HG03108 (cell line): ENCODE measurements around the gene SLC35A3.
"Not testable (repeated sequence)": the region's sequence is repeated elsewhere in the genome, so short reads cannot be mapped to it uniquely, and the experiment has no call there.

ENCODE experiments used
- ATAC-seq: cut with Tn5 transposase; IDR thresholded peaks from one replicate; pipeline ENCODE4 v1.9.1; 2021; ENCODE audit warnings: moderate library complexity; ENCODE audit not compliant: unreplicated experiment

Gene SLC35A3

DNA sequence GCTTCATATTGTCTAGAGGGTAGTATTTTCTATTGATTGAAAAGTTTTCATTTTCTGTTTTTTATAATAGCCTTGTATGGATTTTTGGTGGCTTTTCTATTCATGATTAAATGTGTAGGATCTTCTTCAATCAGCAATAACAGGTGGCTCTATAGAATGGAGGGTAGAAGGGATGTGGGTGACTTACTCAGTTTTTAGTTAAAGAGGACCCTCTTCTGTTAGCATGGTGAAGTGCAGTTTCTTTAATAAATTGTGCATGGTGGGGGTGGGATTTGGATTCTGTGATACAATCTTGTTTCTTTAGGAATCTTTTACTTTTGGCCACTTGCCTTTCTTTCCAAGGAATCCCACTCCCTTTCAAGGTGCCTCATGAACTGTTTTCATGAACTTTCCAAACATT lies 64.7 kb downstream of the SLC35A3 start:
- no peak for ATAC-seq

DNA sequence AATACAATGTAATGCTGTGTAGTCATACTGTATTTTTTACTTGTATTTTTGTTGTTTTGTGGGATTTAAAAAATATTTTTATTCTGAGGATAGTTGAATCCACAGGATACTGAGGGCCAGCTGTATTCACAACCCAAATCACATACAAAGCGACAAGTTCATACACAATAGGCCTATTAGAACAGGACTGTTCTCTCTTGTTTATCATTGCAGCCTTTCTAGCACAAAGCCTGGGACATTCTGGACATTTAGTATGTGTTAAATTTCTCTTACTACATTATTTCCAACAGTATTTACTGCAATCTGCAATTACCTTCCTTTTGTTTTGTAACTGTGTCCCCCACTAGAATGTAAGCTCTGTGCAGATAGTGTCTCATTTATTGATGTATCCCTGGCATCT lies 65.4 kb downstream of the SLC35A3 start:
- ATAC-seq: no peak

DNA sequence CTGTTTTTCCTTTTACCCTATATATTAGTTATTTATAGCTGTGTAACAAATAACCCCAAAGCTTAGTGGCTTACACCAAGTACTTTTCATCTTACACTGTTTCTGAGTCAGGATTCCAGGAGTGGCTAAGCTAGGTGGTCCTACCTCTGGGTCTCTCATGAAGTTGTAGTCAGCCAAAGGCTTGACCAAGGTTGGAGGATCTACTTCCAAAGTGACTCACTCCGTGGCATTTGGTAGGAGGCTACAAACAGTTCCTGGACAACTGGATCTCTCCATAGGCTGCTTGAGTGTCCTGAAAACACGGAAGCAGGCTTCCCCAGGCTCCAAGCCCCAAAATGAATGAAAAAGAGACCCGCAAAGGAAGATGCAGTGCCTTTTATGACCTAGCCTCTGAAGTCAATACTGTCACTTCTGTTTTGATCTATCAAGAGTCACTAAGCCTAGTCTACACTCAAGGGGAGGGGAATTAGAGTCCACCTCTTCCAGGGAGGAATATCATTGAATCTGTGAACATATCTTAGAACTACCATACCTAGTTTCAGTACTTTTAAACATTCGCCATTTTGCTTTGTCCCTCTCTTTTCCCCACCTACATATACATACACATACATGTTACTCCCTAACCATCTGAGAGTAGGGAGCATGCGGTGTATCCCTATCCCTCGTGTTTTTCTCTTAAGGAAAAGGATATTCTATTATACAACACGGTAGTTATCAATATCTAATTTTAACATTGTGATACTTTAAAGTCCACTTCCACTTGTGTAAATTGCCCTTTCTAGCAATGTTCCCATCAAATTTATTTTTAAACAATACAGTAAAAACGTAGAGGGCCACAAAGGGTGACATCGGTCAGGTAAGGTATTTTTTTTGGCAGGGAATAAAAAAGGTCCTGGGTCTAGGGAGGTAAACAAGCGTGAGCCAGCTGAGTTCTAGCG lies 67.2 kb downstream of the SLC35A3 start:
- ATAC-seq: no peak

DNA sequence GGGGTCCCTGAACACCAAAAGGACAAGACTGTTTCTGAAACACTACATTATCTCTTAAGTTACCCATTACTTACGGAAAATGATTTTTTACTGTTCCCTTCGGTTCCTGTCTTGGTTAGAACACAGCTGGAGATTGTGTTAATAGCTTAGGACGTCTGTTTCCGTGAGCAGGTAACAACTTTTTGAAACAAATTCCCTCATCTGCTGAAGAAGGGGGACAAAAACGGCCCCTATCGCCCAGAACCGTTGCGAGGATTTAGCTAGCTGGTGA lies 67.8 kb downstream of the SLC35A3 start:
- no peak for ATAC-seq

DNA sequence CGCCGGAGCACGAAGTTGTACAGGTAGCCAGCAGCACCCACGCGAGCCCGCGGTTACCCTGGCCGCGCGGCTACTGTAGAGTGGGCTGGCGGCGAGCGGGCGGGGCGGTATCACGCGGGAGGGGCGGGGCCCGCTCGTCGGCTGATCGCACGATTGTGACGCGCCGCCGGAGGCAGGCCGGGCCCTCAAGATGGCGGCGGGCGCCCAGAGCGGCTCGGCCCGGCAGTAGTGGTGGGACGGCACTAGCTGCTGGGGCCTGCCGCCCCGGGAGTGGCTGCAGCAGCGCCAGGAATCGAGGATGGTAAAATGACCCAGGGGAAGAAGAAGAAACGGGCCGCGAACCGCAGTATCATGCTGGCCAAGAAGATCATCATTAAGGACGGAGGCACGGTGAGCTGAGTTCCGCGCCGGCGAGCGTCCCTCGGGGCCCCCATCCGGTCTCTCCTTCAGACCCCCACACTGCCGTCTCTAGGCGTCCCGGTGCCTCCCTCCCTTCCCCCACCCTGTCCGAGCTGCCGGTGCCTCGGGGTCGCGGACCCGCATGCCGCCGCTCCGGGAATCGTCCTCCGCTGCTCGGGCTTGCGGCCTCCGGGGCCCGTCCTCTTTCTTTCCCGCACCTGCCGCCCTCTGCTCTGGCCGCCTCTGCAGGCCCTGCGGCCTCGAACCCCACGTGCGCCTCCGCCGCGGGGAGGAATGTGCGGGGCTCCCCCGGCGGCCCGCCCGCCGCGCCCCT lies 68.3 kb downstream of the SLC35A3 start:
- peak; percentile 92 for ATAC-seq

DNA sequence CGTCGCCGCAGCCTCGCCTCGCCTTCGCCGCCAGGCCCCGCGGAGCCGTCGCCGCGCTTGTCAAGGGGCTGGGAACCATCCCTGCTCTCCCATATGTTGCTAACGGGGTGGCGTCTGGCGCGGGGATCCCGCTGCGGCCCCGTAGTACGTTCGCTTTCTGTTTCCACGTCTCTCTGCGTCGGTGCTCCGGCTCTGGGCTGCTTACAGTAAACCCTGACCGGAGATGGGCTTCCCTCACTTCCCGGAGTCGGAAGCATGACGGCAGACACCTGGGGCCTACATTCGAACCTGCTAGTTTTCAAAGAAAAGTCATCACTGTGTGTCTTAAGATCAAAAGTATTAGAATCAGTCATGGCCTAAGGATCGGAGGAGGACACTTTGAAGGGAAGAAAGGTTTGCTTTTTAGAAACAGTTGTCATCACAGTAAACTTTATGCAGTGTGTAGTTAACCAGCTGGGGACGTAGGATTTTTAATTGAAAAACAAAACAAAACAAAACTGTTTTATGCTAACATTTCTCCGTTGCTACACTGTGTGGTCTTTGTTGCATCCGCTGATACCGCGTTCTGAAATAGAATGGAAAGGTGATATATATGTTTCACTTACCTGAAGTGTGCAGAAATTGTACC lies 69.0 kb downstream of the SLC35A3 start:
- peak; percentile 39 for ATAC-seq

DNA sequence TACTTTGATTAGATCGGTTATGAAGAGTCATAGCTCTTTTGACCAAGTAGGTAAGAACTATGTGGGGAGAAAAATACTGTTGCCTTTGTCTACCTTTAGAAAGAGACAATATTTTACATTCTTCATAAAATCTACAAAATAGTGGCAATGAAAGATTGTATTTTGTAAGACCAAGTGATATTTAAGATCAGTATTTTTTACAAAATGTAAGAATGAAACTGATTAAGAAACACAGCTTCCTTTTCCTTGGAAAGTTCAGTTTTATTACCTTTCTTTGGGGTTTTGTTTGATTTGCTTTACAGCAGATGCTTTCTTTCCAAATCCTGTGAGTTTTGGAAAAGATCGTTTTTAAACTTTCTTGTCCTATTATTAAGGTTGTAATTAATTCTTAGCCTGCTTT lies 69.8 kb downstream of the SLC35A3 start:
- no peak for ATAC-seq

DNA sequence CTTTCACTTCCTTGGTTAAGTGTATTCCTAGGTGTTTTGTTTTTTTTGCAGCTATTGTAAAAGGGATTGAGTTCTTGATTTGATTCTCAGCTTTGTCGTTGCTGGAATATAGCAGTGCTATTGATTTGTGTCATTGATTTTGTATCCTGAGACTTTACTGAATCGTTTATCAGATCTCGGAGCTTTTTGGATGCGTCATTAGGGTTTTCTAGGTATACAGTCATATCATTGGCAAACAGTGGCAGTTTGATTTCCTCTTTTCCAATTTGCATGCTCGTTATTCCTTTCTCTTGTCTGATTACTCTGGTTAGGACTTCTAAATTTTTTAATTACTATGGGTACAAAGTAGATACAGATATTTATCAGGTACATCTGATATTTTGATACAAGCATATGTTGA lies 75.4 kb downstream of the SLC35A3 start:
- no peak for ATAC-seq

DNA sequence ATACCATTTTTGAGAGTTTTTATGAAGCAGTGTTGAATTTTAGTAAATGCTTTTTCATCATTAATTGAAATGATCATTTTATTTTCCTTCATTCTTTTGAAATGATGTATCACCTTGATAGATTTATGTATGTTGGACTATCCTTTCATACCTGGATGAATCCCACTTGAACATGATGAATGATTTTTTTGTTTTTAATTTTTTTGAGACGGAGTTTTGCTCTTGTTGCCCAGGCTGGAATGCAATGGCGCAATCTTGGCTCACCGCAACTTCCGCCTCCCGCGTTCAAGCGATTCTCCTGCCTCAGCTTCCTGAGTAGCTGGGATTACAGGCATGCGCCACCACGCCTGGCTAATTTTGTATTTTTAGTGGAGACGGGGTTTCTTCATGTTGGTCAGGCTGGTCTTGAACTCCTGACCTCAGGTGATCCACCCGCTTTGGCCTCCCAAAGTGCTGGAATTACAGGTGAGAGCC lies 77.5 kb downstream of the SLC35A3 start:
- not testable (repeated sequence) for ATAC-seq

DNA sequence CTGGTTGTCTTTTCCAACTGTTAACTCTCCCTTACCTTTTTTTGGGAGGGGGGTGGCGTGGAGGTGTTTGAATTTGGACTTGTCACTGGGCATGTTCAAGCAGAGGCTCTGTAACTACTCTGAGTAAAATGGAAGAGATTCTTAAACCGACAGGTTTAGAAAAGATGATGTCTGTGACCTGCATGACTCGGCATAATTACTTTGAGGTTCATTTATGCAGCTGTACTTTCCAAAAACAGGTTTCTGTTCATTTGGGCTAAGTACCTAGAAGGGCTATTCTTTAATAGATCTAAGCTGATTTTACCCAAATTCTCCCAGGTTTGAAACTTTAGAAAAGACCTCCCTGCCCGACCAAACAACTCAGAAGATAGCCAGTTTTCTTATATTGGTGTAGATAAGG lies 80.3 kb downstream of the SLC35A3 start:
- ATAC-seq: no peak

DNA sequence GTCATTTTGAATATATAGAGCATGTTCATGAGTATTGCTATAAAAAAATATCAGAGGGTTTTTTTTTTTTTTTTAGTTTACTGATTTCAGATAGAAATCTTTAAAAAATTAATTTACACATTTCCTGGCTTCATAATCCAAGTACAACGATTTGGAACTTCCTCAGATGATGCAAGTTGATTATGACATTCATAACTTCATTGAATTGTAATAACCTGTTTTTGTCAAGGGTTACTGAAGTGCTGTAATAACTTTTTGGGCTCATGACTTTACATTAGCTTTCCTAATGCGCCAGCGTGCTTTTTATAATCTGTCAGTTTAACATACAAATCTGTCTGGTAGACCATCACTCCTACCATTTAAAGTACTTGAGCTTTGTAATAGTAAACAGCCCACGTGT lies 81.6 kb downstream of the SLC35A3 start:
- no peak for ATAC-seq

DNA sequence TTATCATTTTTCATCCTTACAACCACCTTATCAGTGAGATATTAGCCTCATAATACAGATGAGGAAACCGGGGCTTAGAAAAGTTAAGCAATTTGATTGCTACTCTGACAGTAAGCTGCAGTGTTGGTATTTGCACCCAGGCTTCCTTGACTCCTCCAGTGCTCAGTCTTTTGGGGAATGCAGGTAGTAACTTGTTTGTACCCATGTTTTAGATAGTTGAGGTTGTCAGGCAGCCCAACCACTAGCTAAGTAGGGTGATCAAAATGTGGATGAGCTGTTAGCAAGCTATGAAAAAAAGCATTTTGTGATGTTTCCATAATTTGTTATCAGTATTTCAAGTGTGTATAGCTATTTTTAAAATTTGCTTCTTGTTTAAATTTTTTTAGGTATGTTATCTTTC lies 82.1 kb downstream of the SLC35A3 start:
- ATAC-seq: no peak

DNA sequence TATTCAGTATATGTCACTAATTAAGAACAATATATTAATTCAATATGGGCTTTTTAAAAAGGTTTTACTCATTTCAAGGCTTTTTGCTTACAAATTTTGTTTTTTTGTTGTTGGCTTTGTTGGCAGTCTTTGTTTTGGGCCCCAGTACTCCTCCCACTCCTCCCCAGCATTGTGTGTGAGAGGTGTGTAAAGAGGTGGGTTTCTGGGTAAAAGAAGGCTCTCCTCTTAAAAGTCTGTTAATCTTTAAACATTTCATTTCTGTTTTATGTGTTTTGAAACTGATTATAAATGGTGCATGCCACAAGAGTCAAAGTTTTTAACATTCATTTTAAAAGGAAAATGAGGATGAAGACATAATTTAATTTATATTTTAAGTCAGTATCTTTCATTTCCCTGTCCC lies 83.3 kb downstream of the SLC35A3 start:
- no peak for ATAC-seq

DNA sequence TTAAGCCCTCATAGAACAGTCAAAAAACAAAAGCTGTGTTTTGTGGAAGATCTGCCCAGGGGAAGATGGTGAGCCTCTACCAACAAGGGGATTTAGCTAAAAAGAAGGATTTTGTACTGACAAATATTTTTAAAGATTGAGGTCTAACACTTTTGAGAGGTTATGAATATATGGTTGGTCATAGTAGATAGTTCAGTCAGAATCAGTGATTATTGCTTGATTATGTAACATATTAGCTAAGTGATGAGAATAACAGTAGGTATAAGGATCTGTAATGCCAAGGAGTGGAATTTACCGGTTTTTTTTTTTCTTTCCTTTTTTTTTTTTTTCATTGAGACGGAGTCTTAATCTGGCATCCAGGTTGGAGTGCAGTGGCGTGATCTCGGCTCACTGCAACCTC lies 83.9 kb downstream of the SLC35A3 start:
- no peak for ATAC-seq

DNA sequence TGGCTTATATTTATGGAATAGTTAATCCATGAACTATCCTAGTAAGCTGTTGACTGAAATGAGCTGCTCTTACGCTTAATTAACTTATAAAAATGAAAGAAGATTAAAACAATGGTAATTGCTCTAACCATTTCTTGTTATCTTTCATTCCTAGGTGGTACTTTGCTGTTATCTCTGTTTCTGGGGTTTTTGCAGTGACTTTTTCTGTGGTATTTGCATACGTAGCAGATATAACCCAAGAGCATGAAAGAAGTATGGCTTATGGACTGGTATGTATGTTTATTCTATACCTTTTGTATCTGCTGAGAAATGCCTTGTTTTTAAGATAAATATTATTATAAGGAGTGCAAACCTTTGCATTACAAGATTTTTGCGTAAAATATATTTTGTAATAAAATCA lies 91.9 kb downstream of the SLC35A3 start:
- no peak for ATAC-seq

DNA sequence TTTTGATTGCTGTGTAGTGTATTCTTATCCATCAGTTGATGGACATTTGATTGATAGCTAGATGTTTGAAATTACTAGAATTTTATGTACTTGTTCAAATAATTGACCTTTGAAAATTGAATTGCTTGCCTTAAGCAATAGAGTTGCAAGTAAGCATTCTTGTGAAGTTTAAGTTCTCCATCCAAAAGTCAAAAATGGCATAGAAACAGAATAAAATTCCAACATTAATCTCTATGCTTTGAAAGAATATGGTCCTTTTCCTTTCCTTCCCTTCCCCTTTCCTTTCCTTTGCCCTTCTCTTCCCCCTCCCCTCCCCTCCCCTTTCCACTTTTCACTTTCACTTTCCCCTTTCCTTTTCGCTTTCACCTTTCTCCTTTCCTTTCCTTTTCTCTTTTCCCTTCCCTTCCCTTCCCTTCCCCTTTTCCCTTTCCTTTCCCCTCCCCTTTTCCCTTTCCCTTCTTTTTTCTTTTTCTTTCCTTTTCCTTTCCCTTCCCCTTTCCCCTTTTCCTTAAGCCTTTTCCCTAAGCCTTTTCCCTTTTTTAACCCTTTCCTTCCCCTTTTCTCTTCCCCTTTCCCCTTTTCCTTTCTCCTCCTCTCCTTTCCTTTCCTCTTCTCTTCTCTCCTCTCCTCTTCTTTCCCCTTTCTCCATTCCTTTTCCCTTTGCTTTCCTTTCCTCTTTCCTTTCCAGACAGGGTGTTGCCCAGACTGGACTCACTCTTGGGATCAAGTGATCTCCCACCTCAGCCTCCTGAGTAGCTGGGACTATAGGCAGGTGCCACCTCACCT lies 95.6 kb downstream of the SLC35A3 start:
- ATAC-seq: no peak

DNA sequence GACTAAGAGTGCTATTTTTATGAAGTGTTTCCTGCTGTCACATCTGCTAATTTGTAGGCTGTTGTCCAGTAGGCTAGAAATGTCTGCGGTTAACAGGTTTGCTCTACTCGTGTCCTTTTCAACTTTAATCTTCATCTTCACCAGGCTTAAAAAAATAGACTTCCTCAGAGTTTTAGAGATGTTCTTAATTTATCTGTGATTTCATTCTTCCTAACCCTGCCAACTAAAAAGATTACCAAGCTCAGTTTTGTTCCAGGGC lies 96.1 kb downstream of the SLC35A3 start:
- no peak for ATAC-seq

DNA sequence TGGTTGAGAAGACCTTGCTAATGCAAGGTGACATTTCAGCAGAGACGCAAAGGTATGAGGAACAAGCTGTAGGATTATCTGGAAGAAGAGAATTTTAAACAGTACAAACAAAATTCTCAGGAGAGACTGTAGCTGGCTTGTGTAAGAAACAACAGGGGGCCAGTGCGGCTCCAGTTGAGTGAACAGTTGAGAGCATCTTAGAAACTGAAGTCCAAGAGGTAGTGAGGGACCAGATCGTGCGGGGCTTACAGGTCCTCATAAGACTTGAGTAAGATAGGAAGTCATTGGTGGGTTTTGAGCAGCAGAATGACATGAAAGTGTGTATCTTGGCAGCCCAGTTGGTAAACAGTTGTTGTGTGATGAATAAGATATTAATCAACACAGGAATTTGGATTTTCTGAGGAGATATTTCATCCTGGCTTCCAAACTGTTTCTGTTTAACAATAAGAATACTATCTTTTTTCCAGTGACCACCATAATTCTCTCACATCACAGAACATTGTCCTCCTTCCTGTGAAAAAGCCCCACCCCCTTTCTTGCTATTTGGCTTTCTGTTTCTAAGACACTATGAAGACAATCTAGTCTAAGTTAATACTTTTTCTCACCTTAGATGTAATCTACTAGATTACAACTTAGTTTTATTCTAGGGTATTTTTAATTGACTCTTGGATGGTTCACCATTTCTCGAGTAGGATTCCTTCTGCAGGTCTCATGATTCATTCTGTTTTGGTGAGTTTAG lies 100.6 kb downstream of the SLC35A3 start:
- no peak for ATAC-seq

DNA sequence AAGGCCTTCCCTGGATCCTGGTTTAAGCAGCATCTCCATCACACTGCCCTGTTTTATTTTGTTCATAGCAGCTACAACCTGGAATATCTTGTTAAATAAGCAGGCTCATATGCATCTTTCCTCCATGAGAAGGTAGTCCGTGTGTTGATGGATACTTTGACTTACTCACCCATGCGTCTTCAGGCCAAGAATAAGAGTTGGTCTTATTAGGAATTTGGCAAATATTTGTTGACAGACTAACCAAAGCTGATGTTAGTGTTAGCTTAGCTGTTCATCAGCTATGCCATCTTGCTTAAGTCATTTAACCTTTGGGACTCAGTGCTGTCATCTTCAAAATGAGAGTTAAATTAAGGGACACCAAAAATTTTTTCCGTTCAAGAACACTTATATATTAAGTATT lies 103.7 kb downstream of the SLC35A3 start:
- no peak for ATAC-seq

DNA sequence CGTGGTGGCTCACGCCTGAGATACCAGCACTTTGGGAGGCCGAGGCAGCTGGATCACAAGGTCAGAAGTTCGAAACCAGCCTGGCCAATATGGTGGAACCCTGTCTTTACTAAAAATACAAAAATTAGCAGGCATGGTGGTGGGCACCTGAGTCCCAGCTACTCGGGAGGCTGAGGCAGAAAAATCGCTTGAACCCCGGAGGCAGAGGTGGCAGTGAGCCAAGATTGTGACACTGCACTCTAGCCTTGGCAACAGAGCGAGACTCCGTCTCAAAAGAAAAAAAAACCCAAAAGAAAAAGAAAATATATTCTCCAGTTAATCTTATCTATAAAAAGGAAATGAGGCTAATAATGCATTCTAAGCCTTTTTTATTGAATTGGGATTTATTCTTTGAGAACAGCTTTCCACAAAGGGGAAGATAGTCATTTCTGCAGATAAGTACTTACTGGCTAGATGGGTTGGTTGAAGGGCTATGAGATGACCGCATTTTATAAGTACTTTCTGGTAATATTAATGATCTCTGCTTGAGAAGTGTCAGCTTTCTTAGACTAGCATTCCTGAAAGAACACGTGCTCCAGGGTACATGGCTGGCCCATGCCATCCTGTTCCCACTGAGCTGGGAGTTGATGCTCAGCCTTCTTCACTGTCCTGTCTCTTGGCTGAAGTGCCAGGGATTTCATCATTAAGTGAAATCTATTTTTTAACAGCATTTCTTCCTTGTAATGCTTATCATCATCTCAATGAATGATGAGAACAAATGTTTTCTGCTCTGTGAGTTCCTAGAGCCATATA lies 105.0 kb downstream of the SLC35A3 start:
- no peak for ATAC-seq
